ENCODE measurements around the gene FAM76A.
"Not testable (repeated sequence)": the region's sequence is repeated elsewhere in the genome, so short reads cannot be mapped to it uniquely, and the experiment has no call there.

FAM76A gene

DNA sequence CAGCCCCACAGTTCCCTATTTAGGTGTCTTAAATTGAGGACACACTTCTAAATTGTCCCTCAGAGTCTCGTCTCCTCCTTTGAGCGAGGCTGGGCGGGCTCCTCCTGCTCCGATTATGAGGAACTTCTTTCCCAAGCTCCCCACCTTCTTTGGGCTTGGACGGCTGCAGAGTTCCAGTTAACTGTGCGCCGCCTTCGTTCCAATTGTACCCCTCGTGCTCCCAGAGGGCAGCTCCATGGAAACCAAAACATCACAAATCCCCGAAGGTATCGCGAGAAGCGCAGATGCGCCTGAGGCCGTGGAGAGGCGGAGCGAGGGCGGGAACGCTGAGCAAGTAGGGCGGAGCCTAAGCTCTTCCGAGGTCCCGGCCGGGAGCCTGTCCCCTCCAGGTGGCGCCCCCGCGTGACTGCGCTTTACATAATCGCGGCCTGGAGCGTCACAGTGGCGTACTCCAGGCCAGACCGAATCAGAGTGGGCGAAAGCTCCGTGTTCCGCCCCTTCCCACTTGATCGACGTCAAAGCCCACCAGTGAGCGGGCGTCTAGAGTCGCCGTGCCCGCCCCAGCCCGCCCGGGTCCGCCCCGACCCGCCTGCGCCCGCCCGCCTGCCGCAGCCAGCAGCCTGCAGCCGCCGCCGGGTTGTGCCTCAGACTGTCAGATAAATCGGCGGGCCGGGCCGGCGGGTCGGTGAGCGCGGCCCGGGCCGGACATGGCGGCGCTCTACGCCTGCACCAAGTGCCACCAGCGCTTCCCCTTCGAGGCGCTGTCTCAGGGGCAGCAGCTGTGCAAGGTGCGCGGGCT, at the start of gene FAM76A:
TSS of gene FAM76A (plus strand) at position 588 of the 799 bp plus-strand sequence. CDS start at position 708, 120 bp downstream.
- peak; percentile 100 for DNase-seq

- DNase-seq: no peak
Measured at GRCh38 chr1:27676410-27676809, 49.4 kb upstream of the FAM76A start.

GRCh38 chr1:27678747-27679146, 47.0 kb upstream of the FAM76A start:
- no peak for DNase-seq

GRCh38 chr1:27680225-27680791, 45.5 kb upstream of the FAM76A start:
- DNase-seq: not testable (repeated sequence)

DNA sequence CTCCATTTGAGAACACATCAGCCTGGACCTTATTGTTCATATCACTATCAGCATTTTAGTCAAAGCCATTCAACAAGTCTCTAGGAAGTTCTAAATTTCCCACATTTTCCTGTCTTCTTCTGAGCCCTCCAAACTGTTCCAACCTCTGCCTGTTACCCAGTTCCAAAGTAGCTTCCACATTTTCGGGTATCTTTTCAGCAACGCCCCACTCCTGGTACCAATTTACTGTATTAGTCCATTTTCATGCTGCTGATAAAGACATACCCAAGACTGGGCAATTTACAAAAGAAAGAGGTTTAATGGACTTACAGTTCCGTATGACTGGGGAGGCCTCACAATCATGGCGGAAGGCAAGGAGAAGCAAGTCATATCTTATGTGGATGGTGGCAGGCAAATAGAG, 44.2 kb upstream of the FAM76A start:
- not testable (repeated sequence) for DNase-seq

- DNase-seq: no peak
Measured at GRCh38 chr1:27682351-27682944, 43.3 kb upstream of the FAM76A start.

- DNase-seq: no peak
Measured at GRCh38 chr1:27684176-27684575, 41.6 kb upstream of the FAM76A start.

DNA sequence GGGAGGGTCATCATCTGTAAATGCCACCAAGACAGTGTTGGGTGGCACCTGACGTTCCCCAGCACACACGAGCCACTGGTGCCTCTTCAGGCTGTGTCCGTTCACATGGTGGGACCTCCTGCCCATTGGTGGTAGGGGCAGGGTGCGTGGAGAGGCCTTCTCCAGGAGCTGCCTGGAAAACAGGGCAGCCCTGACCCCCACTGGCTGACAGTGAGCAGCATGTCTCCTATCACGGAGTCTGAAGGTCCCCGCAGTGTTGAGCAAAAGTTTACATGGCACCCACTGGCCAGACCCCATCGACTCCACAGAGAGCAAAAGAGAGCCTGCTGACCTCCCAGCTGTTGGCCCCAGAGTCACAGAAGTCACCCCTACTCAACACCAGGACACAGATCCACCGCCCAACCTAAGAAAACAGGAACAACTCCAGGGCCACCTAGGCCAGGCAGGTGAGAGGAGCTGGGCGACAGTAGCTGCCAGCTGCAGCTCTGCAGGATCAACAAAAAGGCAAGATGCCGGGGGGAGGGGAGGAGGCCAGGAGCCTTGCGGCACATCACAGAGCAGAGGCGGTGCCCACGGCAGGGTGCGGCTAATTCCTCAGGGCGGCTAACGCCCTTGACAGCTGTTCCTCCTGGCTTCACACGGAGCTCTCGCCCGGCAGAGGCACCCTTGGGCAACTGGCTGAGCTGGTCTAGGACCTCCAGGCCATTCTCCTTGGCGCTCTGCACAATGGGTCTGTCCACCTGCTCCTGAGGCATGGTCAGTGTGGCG, 39.4 kb upstream of the FAM76A start:
- no peak for DNase-seq

GRCh38 chr1:27687906-27688305, 37.9 kb upstream of the FAM76A start:
- DNase-seq: no peak

DNA sequence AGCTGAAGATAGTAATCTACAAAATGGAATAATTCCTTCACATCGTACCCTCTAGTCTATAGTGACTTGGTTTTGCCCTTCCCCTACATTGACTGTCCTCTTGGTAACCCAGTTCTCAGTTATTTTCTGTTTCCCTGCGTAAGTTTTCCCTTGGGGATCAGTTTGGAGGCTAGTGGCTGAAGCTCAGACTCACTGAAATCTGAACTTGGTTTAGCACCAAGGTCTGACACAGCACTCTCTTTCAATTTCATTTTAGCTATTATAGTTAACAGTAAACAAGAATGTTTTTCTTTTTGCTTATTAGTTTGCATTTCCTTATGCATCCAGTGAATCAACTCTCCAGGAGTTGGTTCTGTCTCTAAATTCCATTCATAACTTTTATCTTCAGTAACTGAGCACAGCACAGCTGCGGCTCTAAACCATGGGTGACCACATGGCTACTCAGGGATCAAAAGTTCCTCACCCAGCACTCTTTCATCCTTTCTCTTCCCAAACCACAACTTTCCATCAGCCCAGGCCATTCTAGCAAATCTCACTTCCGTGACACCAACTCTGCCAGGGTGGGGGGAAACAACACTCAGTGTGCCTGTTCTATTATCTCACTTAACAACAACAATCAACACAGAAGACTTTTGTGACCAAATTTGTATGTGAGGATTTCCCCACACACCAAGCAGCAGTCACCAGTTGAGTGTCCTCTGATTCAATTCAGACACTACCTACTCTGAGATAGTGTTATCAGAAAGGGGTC, 36.2 kb upstream of the FAM76A start:
- DNase-seq: no peak

DNA sequence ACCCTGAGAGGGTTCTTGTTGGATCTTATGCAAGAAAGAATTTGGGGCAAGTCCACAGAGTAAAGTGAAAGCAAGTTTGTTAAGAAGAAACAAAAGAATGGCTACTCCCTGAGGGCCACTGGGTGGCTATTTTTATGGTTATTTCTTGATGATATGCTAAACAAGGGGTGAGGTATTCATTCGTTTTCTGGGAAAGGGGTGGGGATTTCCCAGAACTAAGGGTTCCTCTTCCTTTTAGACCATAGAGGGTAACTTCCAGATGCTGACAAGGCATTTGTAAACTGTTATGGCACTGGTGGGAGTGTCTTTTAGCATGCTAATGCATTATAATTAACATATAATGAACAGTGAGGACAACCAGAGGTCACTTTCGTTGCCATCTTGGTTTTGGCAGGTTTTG, 35.6 kb upstream of the FAM76A start:
- DNase-seq: no peak

- not testable (repeated sequence) for DNase-seq
Measured at GRCh38 chr1:27696835-27697234, 28.9 kb upstream of the FAM76A start.

- DNase-seq: no peak
Measured at GRCh38 chr1:27704958-27705357, 20.8 kb upstream of the FAM76A start.

- DNase-seq: no peak
Measured at GRCh38 chr1:27705545-27705944, 20.2 kb upstream of the FAM76A start.

- no peak for DNase-seq
Measured at GRCh38 chr1:27710574-27710973, 15.2 kb upstream of the FAM76A start.

- no peak for DNase-seq
Measured at GRCh38 chr1:27713139-27713725, 12.5 kb upstream of the FAM76A start.

- no peak for DNase-seq
Measured at GRCh38 chr1:27713869-27714513, 11.8 kb upstream of the FAM76A start.

DNA sequence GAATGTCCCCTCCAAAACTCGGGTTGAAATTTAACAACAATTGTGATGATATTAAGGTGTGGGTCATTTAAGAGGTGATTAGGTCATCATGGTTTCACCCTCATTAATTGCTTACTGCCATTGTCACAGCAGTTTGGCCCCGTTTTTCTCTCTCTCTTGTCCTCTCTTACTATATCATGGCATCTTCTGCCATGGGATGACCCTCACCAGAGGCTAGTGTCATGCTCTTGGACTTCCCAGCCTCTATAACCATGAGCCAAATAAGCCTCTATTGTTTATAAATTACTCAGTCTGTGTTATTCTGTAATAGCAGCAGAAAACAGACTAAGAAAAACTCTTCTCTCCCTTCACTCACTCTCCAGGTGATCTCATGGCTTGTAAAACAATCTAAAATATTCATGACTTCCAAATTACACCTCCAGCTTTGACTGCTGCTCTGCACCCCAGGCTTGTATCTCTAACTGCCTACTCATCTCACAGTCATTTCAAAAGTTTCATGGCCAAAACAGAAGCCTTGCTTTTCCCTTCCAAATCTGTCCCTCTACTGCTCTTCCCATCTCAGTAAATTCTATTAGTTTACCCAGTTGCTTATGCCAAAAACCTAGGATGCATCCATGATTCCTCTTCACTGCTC, 9.4 kb upstream of the FAM76A start:
- no peak for DNase-seq

- peak in 1 of 2 donors; percentile 10 for DNase-seq
Measured at GRCh38 chr1:27719286-27720251, 6.2 kb upstream of the FAM76A start.

DNA sequence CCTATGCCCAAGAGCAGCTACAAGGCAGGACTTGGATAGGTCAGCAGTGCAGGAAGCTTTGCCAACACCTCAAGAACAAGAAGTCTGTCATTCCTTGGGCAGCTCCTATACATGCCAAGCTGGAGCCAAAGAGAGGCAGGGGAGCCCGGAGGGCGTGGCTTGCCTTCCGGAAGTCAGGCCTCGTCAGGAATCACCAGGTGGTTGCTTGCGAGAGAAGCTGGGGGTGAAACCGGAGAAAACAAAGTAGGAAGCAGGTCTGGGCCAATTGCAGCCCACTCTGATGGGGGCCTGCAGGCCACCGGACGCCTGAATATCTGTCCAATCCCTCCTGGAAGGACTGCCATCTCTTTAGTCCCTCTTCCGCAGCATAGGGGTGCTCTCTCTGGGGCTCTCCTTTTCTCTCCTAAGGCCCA, 794 bp upstream of the FAM76A start:
- peak in 1 of 2 donors; percentile 24 for DNase-seq
